Upper lobe of left lung (tissue), 6 donors: ENCODE measurements around the gene AP1AR. TPM values are rescaled to one million over a fixed set of nuclear protein-coding genes. Genes with fewer than 3 reads are reported as not detected.

ENCODE experiments used
- ATAC-seq, 2 donors: fragments of 200-7000 bp; cut with Tn5 transposase; one replicate each; pipeline ENCODE4 v1.9.1; 2022; ENCODE audit warnings: mild to moderate bottlenecking in 2 of 2, moderate library complexity in 2 of 2; ENCODE audit not compliant: low FRiP score in 2 of 2
- DNase-seq, 2 donors: peaks; one replicate each; pipeline ENCODE4 v3.0.0-alpha.2; 2019 to 2020
- H3K27ac ChIP-seq, 4 donors: fragments of 200-600 bp; sonication (generic); one replicate each; pipeline ENCODE4 v1.5.1; 2016 to 2019
- H3K27me3 ChIP-seq, 4 donors: fragments of 200-600 bp; sonication (generic); one replicate each; pipeline ENCODE4 v1.5.1; 2017 to 2019
- H3K36me3 ChIP-seq, 4 donors: fragments of 200-600 bp; sonication (generic); one replicate each; pipeline ENCODE4 v1.5.1; 2016 to 2019
- H3K4me1 ChIP-seq, 4 donors: fragments of 200-600 bp; sonication (generic); one replicate each; pipeline ENCODE4 v1.5.1; 2018 to 2019
- H3K4me3 ChIP-seq, 4 donors: fragments of 200-600 bp; sonication (generic); one replicate each; pipeline ENCODE4 v1.5.1; 2017 to 2019; ENCODE audit warnings: mild to moderate bottlenecking in 2 of 4, moderate library complexity in 1 of 4
- H3K9me3 ChIP-seq, 4 donors: fragments of 200-600 bp; sonication (generic); one replicate each; pipeline ENCODE4 v1.5.1; 2018 to 2019
- EP300 ChIP-seq, 4 donors: sonication (generic); formaldehyde crosslinking; IDR thresholded peaks; one replicate each; pipeline ENCODE4 v1.5.1; 2017; ENCODE audit warnings: antibody characterized with exemption in 4 of 4, control low read depth in 2 of 4
- POLR2A ChIP-seq, 4 donors: fragments of 450-650 bp; IDR thresholded peaks; one replicate each; pipeline ENCODE4 v1.5.1; 2016 to 2017; ENCODE audit warnings: antibody characterized with exemption in 4 of 4, mild to moderate bottlenecking in 2 of 4
- POLR2AphosphoS5 ChIP-seq, 2 donors: sonication (generic); formaldehyde crosslinking; IDR thresholded peaks; one replicate each; pipeline ENCODE4 v1.5.1; 2017; ENCODE audit warnings: antibody characterized with exemption in 2 of 2
- WGBS, 2 donors: methylation state at CpG; one replicate each; pipeline ENCODE4 v1.1.5; 2017 to 2018; 5-methylcytosine and 5-hydroxymethylcytosine counted together
- total RNA-seq, 6 donors: library from RNA; depleted of rRNA in 4 of 6; stranded (reverse); fragments of >200 nt in 4 of 6; gene quantifications; one replicate each; pipeline versions ENCODE4 v1.1.0 to v1.2.1, GENCODE V29; 2016 to 2021
- TF ChIP-seq, protein P1 (sequence below), 6 experiments: fragments of 450-650 bp in 4 of 6; fragments of 200-600 bp in 2 of 6; sonication (generic) in 2 of 6; IDR thresholded peaks; one replicate each; pipeline ENCODE4 v1.5.1; 2016 to 2019; ENCODE audit warnings: antibody characterized with exemption in 6 of 6
- donor health status: DM: no; HTN: no; CAD: no; lungs with moderate emphysema.
- donor health status: DM: no; HTN: yes; CAD: no; lungs with severe emphysema.

The AP1AR gene
- total RNA-seq, 6 donors from 2014 or later: 21.9 to 25.1 (median 24.1) TPM

DNA sequence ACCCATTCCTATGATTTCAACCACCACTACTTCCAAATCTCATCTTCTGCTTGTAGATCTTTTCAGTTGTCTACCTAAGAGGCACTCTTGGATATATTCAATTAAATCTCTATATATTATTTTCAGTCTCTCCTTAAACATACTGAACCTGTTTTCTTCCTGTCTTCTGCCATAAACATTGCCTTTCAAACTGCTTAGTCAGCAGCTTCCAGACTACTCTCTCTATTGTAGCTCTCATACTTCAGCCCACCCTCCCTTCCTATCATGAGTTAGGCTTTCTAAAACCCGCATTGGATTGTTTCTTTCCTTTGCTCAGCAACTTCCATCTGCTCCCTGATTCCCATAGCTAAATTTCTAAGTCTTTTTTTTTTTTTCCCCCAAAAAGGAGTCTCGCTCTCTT is 4.5 kb downstream of the AP1AR start:
- TF ChIP-seq, protein P1, sequence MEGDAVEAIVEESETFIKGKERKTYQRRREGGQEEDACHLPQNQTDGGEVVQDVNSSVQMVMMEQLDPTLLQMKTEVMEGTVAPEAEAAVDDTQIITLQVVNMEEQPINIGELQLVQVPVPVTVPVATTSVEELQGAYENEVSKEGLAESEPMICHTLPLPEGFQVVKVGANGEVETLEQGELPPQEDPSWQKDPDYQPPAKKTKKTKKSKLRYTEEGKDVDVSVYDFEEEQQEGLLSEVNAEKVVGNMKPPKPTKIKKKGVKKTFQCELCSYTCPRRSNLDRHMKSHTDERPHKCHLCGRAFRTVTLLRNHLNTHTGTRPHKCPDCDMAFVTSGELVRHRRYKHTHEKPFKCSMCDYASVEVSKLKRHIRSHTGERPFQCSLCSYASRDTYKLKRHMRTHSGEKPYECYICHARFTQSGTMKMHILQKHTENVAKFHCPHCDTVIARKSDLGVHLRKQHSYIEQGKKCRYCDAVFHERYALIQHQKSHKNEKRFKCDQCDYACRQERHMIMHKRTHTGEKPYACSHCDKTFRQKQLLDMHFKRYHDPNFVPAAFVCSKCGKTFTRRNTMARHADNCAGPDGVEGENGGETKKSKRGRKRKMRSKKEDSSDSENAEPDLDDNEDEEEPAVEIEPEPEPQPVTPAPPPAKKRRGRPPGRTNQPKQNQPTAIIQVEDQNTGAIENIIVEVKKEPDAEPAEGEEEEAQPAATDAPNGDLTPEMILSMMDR (IDR thresholded peaks at IDR 0.05): no peak
- no peak for TF ChIP-seq POLR2A (IDR thresholded peaks at IDR 0.05)
- TF ChIP-seq POLR2AphosphoS5 (IDR thresholded peaks at IDR 0.05): no peak
- TF ChIP-seq EP300 (IDR thresholded peaks at IDR 0.05): no peak
- H3K27me3 ChIP-seq: no peaks in the 10 kb centered on the region
- no peaks in the 10 kb centered on the region for H3K9me3 ChIP-seq

DNA sequence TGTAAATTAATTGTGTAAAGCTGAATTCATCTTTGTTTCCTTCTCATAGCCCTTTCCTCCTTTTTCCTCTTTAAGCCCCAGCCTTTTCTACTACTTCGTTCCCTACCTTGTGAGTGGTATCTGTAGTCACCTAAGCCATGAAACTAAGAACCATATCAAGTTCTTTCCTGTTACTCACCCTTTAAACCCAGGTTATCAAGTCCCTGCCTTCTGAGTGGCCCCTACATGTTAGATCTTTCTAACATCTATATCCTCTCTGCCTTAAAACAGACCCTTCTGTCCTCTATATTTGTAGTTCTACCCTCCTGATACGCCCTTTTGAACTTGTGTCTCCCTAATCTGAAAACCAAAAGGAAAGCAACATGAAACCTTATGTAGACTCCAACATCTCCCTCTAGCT is 7.2 kb downstream of the AP1AR start:
- WGBS, 2 donors: 93 to 94% methylated on average over 2 of the region's 2 CpGs
- no peak overlapping the region for H3K4me3 ChIP-seq
- H3K27me3 ChIP-seq: no peaks in the 10 kb centered on the region

More for the DNA sequence above, 4.5 kb downstream of the AP1AR start:
- Histone ChIP-seq H3K27ac (no peak overlapping the region), H3K36me3 (no peaks in the 10 kb centered on the region), H3K4me3 (no peak overlapping the region), H3K4me1 (peaks cover 4 to 11% (median 6%) of the 10 kb centered on the region in 4 donors)
- ATAC-seq (no peak), DNase-seq (no peak)
- WGBS, 2 donors: 94 to 95% methylated on average over 2 of the region's 2 CpGs

GRCh38 chr4:112245383-112245782 is 13.8 kb downstream of the AP1AR start:
- no peak for TF ChIP-seq EP300 (IDR thresholded peaks at IDR 0.05)
- no peak for TF ChIP-seq POLR2AphosphoS5 (IDR thresholded peaks at IDR 0.05)
- TF ChIP-seq, protein P1 (IDR thresholded peaks at IDR 0.05): no peak
- no peak for TF ChIP-seq POLR2A (IDR thresholded peaks at IDR 0.05)
- Histone ChIP-seq H3K36me3 (no peaks in the 10 kb centered on the region), H3K4me3 (no peak overlapping the region), H3K27me3 (no peaks in the 10 kb centered on the region), H3K4me1 (no peaks in the 10 kb centered on the region), H3K9me3 (no peaks in the 10 kb centered on the region), H3K27ac (no peak overlapping the region)
- ATAC-seq (no peak), DNase-seq (no peak)
- WGBS, 2 donors: 98 to 99% methylated on average over 2 of the region's 2 CpGs

More for the DNA sequence above, 7.2 kb downstream of the AP1AR start:
- H3K36me3 ChIP-seq: no peaks in the 10 kb centered on the region
- no peaks in the 10 kb centered on the region for H3K9me3 ChIP-seq
- TF ChIP-seq POLR2AphosphoS5 (IDR thresholded peaks at IDR 0.05): no peak
- no peak for TF ChIP-seq POLR2A (IDR thresholded peaks at IDR 0.05)
- TF ChIP-seq, protein P1 (IDR thresholded peaks at IDR 0.05): no peak
- TF ChIP-seq EP300 (IDR thresholded peaks at IDR 0.05): no peak
- ATAC-seq (no peak), DNase-seq (no peak)
- peaks cover 0 to 4% (median 0%) of the 10 kb centered on the region in 4 donors for H3K4me1 ChIP-seq
- no peak overlapping the region for H3K27ac ChIP-seq

DNA sequence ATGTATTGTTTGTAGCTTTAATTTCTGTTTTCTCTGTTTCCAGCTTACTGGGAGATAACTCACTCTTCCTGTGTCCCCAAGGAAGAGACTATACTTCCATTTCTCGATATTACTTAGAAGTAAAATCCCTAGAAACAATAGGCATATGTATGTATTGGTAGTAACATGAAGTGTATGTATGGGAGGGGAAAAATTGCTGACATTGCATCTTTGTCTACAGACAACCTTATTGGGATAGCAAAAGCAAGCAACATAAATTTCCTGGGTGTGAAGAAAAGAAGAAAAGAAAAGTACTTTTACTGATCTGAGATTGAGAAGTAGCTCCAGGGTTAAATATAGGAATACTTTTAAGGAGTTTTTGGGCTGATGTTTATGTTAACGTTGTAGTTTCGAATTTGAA is 15.4 kb downstream of the AP1AR start:
- Histone ChIP-seq H3K36me3 (no peaks in the 10 kb centered on the region), H3K27me3 (no peaks in the 10 kb centered on the region), H3K9me3 (no peaks in the 10 kb centered on the region), H3K4me3 (no peak overlapping the region), H3K4me1 (no peaks in the 10 kb centered on the region), H3K27ac (no peak overlapping the region)
- DNase-seq: no peak
- TF ChIP-seq POLR2AphosphoS5 (IDR thresholded peaks at IDR 0.05): no peak
- no peak for TF ChIP-seq POLR2A (IDR thresholded peaks at IDR 0.05)
- no peak for TF ChIP-seq EP300 (IDR thresholded peaks at IDR 0.05)
- TF ChIP-seq, protein P1 (IDR thresholded peaks at IDR 0.05): no peak
- no peak for ATAC-seq
- 73% methylated on average over 3 of the region's 3 CpGs for WGBS, 2 donors

- Histone ChIP-seq H3K9me3 (no peaks in the 10 kb centered on the region), H3K27ac (no peak overlapping the region), H3K36me3 (no peaks in the 10 kb centered on the region), H3K4me3 (no peak overlapping the region), H3K4me1 (no peaks in the 10 kb centered on the region), H3K27me3 (no peaks in the 10 kb centered on the region)
- 87 to 90% methylated on average over 3 of the region's 3 CpGs for WGBS, 2 donors
- no peak for DNase-seq
- no peak for ATAC-seq
- TF ChIP-seq POLR2AphosphoS5 (IDR thresholded peaks at IDR 0.05): no peak
- TF ChIP-seq POLR2A (IDR thresholded peaks at IDR 0.05): no peak
- no peak for TF ChIP-seq EP300 (IDR thresholded peaks at IDR 0.05)
- TF ChIP-seq, protein P1 (IDR thresholded peaks at IDR 0.05): no peak
Observed at GRCh38 chr4:112251019-112251643, 19.5 kb downstream of the AP1AR start.
